ENCODE measurements around the gene PKP1.
A peak's percentile ranks its signal among the peaks of the same experiment; 100 is the strongest.

The PKP1 gene

GRCh38 chr1:201261771-201262547 is 21.3 kb upstream of the PKP1 start:
- DNase-seq = no peak

- DNase-seq = no peak
Measured at GRCh38 chr1:201262963-201263608, 20.2 kb upstream of the PKP1 start.

- DNase-seq = no peak
Measured at GRCh38 chr1:201264072-201264471, 19.2 kb upstream of the PKP1 start.

GRCh38 chr1:201264554-201264953 is 18.8 kb upstream of the PKP1 start:
- DNase-seq = no peak

GRCh38 chr1:201265756-201266155 is 17.6 kb upstream of the PKP1 start:
- no peak for DNase-seq

- DNase-seq = no peak
Measured at GRCh38 chr1:201266276-201266675, 17.0 kb upstream of the PKP1 start.

- no peak for DNase-seq
Measured at GRCh38 chr1:201266774-201267173, 16.5 kb upstream of the PKP1 start.

- DNase-seq = peak; percentile 5
Measured at GRCh38 chr1:201267481-201268229, 15.7 kb upstream of the PKP1 start.

- peak; percentile 16 for DNase-seq
Measured at GRCh38 chr1:201268604-201269151, 14.6 kb upstream of the PKP1 start.

GRCh38 chr1:201269281-201269680 is 14.0 kb upstream of the PKP1 start:
- DNase-seq = peak; percentile 3

- peak; percentile 23 for DNase-seq
Measured at GRCh38 chr1:201269900-201270410, 13.4 kb upstream of the PKP1 start.

GRCh38 chr1:201270616-201271390 is 12.5 kb upstream of the PKP1 start:
- no peak for DNase-seq

- no peak for DNase-seq
Measured at GRCh38 chr1:201272799-201273198, 10.5 kb upstream of the PKP1 start.

- no peak for DNase-seq
Measured at GRCh38 chr1:201274616-201275252, 8.6 kb upstream of the PKP1 start.

GRCh38 chr1:201275253-201275666 is 8.0 kb upstream of the PKP1 start:
- no peak for DNase-seq

- no peak for DNase-seq
Measured at GRCh38 chr1:201276891-201277290, 6.4 kb upstream of the PKP1 start.

- no peak for DNase-seq
Measured at GRCh38 chr1:201277441-201277840, 5.9 kb upstream of the PKP1 start.

- DNase-seq = no peak
Measured at GRCh38 chr1:201279313-201279712, 4.0 kb upstream of the PKP1 start.

GRCh38 chr1:201280884-201281283 is 2.4 kb upstream of the PKP1 start:
- no peak for DNase-seq

GRCh38 chr1:201281573-201281972 is 1.7 kb upstream of the PKP1 start:
- no peak for DNase-seq

GRCh38 chr1:201282216-201282615 is 1.1 kb upstream of the PKP1 start:
- no peak for DNase-seq
